ENCODE results near the gene ITPKC. TPM values are rescaled to one million over a fixed set of nuclear protein-coding genes. Genes with fewer than 3 reads are reported as not detected.

The ITPKC gene
- total and polyA plus RNA-seq, 10 of the 15 experiments (the other 5 are each of a cell fraction or from before 2014, with no cell fraction given): 0.03 to 6.4 (median 3.5) TPM

DNA sequence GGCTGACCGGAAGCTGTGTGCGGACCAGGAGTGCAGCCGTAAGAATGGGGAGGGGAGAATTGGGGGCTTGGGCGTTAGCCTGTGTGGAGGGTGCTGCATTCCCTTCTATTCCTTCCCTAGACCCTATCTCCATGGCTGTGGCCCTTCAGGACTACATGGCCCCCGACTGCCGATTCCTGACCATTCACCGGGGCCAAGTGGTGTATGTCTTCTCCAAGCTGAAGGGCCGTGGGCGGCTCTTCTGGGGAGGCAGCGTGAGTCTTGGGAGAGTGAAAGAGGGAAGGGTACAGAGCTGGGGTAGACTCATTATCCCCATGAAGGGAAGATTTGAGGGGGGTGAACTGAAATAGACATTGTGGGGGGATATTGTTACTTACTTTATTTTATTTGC lies 58.7 kb downstream of the ITPKC start:
- peaks cover 11% of the 10 kb centered on the region for H3K79me2 ChIP-seq (ENCODE audit: control insufficient read depth, insufficient read depth, low read length)
- in situ Hi-C loops (cut with MboI): no loop called here
- H3K27me3 ChIP-seq (replicated peaks in 1 of 2; ENCODE audit: control insufficient read depth in 2 of 2, insufficient read depth in 2 of 2, low read length in 1 of 2): no peaks in the 10 kb centered on the region
- peaks cover 31% of the 10 kb centered on the region for H3K4me1 ChIP-seq (ENCODE audit: control insufficient read depth, insufficient read depth, low read length)
- ChIA-PET CTCF (interaction anchor here (1.0 to 4.6 kb wide), 5 partner anchors 17 to 112 kb away, joined by 3 to 72 read pairs (median 3); partner anchors contain the start of genes ACTMAP and SNRPA), RAD21 (ENCODE audit: unreplicated experiment) (interaction anchor here (0.7 to 7.6 kb wide), 3 partner anchors 24 to 201 kb away, joined by 3 to 291 read pairs (median 25); partner anchors contain the start of genes ACTMAP and SNRPA), SMC1A (ENCODE audit: uncharacterized antibody, unreplicated experiment) (interaction anchor here (0.6 to 11.2 kb wide), 4 partner anchors 23 to 675 kb away, joined by 3 to 256 read pairs (median 8); partner anchors contain the start of genes ACTMAP, COQ8B, EGLN2 and ITPKC), POLR2A (interaction anchor here (0.8 to 8.1 kb wide), 5 partner anchors 17 to 60 kb away, joined by 3 to 331 read pairs (median 3); partner anchors contain the start of genes ACTMAP, COQ8B, EGLN2 and ITPKC)
- no peak overlapping the region for H3K9ac ChIP-seq (ENCODE audit: control insufficient read depth, insufficient read depth, low read length)
- no peak for FAIRE-seq
- intact Hi-C loops (cut with micrococcal nuclease; ENCODE audit: unreplicated experiment): no loop called here
- BruUV-seq (replicated peaks): no TSS peak
- ATAC-seq: no peak
- H4K20me1 ChIP-seq (ENCODE audit: control insufficient read depth, insufficient read depth): no peaks in the 10 kb centered on the region
- H3K9me3 ChIP-seq (replicated peaks; ENCODE audit: control insufficient read depth, insufficient read depth, low read length): peaks cover 2% of the 10 kb centered on the region
- no peak overlapping the region for H3K4me3 ChIP-seq
- 95% methylated on average over 9 of the region's 10 CpGs for WGBS (ENCODE audit: insufficient coverage, insufficient replicate concordance, low lambda C conversion rate, missing lambda C conversion rate)
- no peaks in the 10 kb centered on the region for H3K36me3 ChIP-seq (ENCODE audit: control insufficient read depth in 2 of 2, insufficient read depth in 2 of 2, low read length in 1 of 2)
- H3K27ac ChIP-seq (ENCODE audit: control insufficient read depth, insufficient read depth): no peak overlapping the region
- no peak overlapping the region for H2AFZ ChIP-seq (ENCODE audit: control insufficient read depth, low read depth, low read length)
- no peak overlapping the region for H3K4me2 ChIP-seq (ENCODE audit: control insufficient read depth, insufficient read depth)
- DNase-seq (ENCODE audit: low read depth, low spot score): no peak
- TF ChIP-seq CBFB (IDR thresholded peaks at IDR 0.05; ENCODE audit: low read depth) (no peak), SP1 (IDR thresholded peaks at IDR 0.05; ENCODE audit: low read depth, low read length) (no peak), STAT1 (conservative IDR thresholded peaks at IDR 0.05) (no peak), IKZF2 (IDR thresholded peaks at IDR 0.05) (no peak), PRDM15 (CRISPR knock-in tag; IDR thresholded peaks at IDR 0.05) (no peak), ZBED1 (IDR thresholded peaks at IDR 0.05; ENCODE audit: borderline replicate concordance) (no peak), IRF3 (IDR thresholded peaks at IDR 0.05) (no peak), ZNF384 (IDR thresholded peaks at IDR 0.05; ENCODE audit: borderline replicate concordance, low read depth, low read length) (no peak), SIN3A (IDR thresholded peaks at IDR 0.05; ENCODE audit: low read depth, low read length) (no peak), CEBPZ (IDR thresholded peaks at IDR 0.05; ENCODE audit: low read depth, low read length) (no peak)
- TF ChIP-seq, protein P1, sequence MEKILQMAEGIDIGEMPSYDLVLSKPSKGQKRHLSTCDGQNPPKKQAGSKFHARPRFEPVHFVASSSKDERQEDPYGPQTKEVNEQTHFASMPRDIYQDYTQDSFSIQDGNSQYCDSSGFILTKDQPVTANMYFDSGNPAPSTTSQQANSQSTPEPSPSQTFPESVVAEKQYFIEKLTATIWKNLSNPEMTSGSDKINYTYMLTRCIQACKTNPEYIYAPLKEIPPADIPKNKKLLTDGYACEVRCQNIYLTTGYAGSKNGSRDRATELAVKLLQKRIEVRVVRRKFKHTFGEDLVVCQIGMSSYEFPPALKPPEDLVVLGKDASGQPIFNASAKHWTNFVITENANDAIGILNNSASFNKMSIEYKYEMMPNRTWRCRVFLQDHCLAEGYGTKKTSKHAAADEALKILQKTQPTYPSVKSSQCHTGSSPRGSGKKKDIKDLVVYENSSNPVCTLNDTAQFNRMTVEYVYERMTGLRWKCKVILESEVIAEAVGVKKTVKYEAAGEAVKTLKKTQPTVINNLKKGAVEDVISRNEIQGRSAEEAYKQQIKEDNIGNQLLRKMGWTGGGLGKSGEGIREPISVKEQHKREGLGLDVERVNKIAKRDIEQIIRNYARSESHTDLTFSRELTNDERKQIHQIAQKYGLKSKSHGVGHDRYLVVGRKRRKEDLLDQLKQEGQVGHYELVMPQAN (conservative IDR thresholded peaks at IDR 0.05): no peak

All from GM12878 (cell line).